IMR-90 (cell line): ENCODE results near the gene IRGQ.

Experiments
- BHLHE40 ChIP-seq: fragments of 150-350 bp; IDR thresholded peaks from 2 replicates; pipeline ENCODE4 v1.6.1; 2016; ENCODE audit warnings: mild to moderate bottlenecking, low read depth, low read length
- CEBPB ChIP-seq: IDR thresholded peaks from 2 replicates; pipeline ENCODE4 v1.6.1; 2012; ENCODE audit warnings: low read depth, low read length, improper control_type of control experiment
- FOS ChIP-seq: fragments of 150-350 bp; IDR thresholded peaks from 2 replicates; pipeline ENCODE4 v1.6.1; 2016; ENCODE audit warnings: low read depth, low read length
- MXI1 ChIP-seq: IDR thresholded peaks from 2 replicates; pipeline ENCODE4 v1.6.1; 2012; ENCODE audit warnings: low read depth, mild to moderate bottlenecking, low read length, moderate library complexity, borderline replicate concordance
- NFE2L2 ChIP-seq: fragments of 150-350 bp; IDR thresholded peaks from 2 replicates; pipeline ENCODE4 v1.6.1; 2016; ENCODE audit warnings: low read depth, mild to moderate bottlenecking, low read length
- POLR2A ChIP-seq: IDR thresholded peaks from 2 replicates; pipeline ENCODE4 v1.6.1; 2012; ENCODE audit warnings: mild to moderate bottlenecking, low read depth, low read length
- SMC3 ChIP-seq: fragments of 150-350 bp; IDR thresholded peaks from 2 replicates; pipeline ENCODE4 v1.6.1; 2016; ENCODE audit warnings: low read depth, mild to moderate bottlenecking, antibody characterized with exemption, low read length, moderate library complexity
- TF ChIP-seq, protein P1 (sequence below): conservative IDR thresholded peaks from 2 replicates; pipeline ENCODE4 v1.5.1; 2012; ENCODE audit warnings: mild to moderate bottlenecking, low read depth, low read length, improper control_type of control experiment

DNA sequence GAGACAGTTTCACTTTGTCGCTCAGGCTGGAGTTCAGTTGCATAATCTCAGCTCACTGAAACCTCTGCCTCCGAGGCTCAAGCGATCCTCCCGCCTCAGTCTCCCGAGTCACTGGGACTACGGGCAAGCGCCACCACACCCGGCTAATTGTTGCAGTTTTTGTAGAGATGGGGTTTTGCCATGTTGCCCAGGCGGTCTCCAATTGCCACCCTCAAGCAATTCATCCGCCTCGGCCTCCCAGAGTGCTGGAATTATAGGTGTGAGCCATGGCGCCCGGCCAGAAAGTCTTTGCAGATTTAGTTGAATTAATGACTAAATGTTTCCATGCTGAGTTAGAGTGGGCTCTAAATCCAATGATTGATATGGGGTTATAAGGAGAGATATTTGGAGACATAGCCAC lies 48.2 kb upstream of the IRGQ start:
- TF ChIP-seq, protein P1, sequence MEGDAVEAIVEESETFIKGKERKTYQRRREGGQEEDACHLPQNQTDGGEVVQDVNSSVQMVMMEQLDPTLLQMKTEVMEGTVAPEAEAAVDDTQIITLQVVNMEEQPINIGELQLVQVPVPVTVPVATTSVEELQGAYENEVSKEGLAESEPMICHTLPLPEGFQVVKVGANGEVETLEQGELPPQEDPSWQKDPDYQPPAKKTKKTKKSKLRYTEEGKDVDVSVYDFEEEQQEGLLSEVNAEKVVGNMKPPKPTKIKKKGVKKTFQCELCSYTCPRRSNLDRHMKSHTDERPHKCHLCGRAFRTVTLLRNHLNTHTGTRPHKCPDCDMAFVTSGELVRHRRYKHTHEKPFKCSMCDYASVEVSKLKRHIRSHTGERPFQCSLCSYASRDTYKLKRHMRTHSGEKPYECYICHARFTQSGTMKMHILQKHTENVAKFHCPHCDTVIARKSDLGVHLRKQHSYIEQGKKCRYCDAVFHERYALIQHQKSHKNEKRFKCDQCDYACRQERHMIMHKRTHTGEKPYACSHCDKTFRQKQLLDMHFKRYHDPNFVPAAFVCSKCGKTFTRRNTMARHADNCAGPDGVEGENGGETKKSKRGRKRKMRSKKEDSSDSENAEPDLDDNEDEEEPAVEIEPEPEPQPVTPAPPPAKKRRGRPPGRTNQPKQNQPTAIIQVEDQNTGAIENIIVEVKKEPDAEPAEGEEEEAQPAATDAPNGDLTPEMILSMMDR, result no peak
- no peak for TF ChIP-seq FOS
- TF ChIP-seq SMC3, result no peak
- no peak for TF ChIP-seq NFE2L2
- no peak for TF ChIP-seq CEBPB
- TF ChIP-seq MXI1, result no peak
- no peak for TF ChIP-seq POLR2A
- TF ChIP-seq BHLHE40, result no peak
